ENCODE results near the gene AGPAT3.

The AGPAT3 gene

GRCh38 chr21:43925609-43926008 is 60.6 kb downstream of the AGPAT3 start:
- DNase-seq = no peak

GRCh38 chr21:43926196-43926595 is 61.2 kb downstream of the AGPAT3 start:
- no peak for DNase-seq

DNA sequence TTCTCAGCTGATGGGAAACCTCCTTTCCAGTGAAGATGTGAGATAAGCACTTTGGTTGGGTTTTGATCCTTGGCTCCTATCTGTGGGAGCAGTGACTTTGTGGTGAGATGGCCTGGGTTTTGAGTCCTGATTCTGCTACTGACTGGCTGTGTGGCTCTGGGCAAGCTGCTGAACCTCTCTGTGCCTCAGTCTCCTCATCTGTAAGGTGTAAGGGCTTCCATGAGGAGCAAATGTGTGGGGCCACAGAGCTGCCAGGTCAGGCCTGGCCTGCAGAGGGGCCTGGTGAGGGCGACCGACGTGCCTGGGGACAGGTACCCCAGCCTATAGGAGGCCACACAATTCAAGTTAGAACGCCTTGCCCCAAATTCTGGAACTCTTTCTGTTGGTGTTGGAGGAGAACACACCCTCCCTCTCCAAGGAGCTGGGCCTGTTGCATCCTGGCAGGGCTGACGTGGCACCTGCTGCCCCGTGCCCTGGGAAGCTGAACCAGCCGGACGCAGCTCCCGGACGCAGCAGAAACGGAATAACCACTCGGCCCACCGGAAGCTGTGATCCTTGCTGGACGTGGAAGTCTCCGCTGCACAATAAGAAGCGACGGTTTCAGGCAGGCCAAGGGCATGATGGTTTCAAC is 62.7 kb downstream of the AGPAT3 start:
- DNase-seq = no peak

DNA sequence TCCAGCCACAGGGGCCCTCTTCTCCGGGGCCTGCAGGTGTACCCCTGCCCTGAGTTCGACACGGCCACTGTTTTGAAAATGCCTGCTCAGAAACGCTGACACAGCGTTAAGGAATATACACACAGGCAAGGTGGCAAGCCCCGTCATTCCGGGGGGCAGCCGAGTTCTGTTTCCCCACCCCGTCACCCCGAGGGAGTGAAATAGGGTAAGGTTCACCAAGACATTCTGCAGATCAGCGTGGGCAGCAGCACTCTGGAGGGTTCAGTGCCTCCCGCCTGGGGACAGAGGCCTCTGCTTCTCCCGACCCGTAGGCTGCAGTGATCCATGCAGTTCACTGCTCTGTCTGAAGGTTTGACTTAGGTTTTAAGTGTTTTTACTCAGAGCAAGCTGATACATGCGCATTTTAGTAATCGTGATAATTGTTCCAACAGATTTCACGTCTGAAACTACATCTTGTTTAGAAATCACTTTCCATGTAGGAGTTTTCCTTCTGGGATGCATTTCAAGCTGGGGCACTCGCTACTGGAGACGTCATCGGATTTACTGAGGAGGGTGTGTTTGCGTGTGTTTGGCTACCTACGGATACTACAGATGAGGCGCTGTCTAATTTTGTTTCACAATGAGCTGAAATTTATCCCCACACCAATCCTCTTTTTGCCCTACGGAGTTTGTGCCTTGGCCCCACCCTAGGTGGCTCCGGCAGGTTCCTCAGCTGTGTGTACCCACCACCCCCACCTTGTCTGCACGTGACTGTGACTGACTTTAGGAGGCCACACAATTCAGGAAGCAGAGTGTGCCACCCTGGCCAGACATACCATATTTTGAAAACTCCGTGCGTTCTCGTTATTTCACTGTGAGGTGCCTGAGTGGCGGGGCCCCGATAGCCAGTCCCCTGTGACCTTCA is 63.5 kb downstream of the AGPAT3 start:
- DNase-seq = no peak

- DNase-seq = no peak
These were observed 64.4 kb downstream of the AGPAT3 start for GRCh38 chr21:43929217-43929971.

DNA sequence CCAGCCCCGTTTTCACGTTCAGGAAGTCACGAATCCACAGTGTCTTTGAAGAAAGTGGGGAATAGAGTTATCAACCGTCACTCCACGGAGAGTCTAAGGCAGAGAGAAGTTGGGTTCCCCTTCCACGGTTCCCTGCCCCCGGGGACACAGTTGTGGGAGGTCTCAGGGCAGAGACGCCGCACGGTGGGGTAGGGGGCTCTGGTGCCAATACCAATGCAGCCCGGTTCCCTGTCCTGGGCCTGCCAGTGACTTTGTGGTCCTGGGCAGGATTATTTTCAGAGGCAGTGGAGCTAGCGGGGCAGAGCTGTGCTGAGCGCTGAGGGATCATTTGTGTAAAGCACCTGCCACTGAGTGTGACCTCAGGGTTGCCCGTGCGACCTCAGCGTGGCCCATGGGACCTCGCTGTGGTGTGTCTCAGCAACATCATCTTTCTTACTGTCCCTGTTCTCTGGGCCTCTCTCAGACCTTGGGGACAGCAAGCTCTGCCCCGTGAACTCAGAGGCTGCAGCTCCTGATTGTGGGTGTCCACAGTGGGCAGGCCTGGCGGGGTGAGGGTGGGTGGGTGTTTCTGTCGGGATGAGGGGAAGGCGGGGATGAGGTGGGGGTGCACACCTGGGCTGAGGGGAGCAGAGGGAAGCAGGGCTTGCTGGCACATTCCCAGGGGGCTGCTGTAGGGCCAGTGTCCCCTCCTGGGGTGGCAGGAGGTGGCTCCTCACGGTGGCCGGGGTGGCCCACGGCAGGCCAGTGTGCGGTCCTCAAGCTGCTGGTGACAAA is 65.2 kb downstream of the AGPAT3 start:
- DNase-seq = no peak

DNA sequence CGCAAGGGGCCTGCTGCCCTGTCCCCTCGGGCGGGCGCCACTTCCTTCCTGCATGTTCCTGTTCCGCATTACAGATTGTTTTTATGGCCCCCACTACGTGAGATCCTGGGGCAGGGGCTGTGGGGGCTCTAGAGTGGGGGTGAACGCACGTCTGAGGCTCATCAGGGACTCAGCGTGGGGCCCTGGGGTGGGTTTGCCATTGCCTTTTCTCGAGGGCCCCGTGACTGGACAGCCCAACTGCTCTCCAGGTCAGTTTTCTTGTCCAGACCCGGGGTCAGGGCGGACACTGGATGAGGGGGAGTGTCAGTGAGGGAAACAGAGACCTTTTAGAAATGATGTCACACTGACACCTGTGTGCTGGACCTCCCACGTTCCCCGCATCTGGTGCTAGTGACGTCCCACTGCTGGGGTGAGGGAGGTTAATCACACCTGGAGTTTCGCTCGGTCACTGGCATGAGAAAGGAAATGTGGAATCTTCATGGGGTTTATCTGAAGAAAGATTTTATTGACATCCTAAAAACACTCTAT is 65.9 kb downstream of the AGPAT3 start:
- DNase-seq = no peak

DNA sequence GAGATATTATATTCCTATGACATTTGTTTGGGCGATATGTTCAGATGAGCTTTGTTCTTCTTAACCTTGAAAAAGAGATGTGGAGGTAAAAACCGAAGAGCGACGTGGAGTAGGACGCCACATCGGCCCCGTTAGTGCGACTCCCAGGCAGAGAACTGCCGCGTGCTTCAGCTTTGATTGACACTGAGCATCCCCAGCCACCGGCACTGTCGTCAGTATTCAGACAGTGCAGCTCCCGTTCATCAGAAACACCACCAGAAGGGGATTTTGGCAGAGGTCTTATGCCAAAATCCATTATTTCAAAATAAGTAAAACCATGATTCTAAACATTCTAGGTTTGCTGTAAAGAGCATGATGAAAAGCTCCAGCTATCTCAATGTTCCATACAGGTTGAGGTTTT is 66.5 kb downstream of the AGPAT3 start:
- no peak for DNase-seq

DNA sequence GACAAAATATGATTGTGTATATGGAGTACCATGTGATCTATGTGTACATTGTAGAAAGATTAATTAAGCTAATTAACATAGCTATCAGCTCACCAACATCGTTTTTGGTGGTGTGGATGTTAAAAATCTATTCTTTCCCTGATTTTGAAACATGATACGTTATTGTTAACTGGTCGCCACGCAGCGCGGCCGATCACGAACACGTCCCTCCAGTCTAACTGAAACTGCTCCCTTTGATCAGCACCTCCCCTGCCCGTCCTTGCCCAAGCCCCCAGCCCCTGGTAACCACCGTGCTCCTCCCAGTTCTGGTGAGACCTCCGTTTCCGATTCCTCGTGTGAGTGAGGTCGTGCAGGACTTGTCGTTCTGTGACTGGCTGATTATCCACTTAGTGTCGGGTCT is 67.0 kb downstream of the AGPAT3 start:
- DNase-seq = no peak

DNA sequence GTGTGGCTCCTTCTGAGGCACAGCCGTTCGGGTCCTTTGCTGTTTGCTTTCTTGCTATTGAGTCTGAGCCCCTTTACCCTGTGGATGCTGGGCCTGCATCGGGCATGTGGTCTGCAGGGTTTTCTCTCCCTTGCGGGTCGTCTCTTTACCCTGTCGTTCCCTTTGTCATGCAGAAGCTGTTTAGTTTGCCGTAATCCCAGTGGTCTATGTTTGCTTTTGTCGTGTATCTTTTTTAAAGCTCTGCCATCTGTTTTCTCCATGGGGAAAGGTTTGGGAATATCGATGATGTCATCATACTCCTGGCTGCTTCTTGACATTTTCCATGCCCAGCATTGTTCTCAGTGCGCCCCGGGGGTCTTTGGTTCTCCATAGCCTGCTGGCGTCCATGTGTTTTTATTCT is 68.2 kb downstream of the AGPAT3 start:
- no peak for DNase-seq

- no peak for DNase-seq
These were observed 68.7 kb downstream of the AGPAT3 start for GRCh38 chr21:43933680-43934079.

GRCh38 chr21:43934116-43934515 is 69.1 kb downstream of the AGPAT3 start:
- no peak for DNase-seq

- DNase-seq = no peak
These were observed 70.0 kb downstream of the AGPAT3 start for GRCh38 chr21:43934716-43935705.

DNA sequence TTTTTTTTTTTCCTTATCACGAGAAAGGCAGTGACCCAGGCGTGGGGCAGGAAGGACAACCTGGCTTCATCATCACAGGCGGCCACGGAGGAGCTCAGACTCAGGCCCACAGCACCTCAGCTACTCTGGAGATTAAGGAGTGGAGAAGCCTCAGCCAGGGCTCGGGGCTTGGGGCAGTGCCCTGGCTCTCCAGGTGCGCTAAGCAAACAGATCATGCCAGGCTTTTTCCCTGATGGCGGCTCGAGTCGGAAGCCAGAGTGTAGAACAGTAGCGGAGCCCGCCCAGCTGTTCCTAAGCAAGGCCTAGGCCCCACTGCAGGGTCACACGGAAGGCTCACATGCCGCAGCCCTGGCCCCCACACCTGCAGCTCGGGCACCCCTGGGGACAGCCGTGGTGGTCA is 70.7 kb downstream of the AGPAT3 start:
- no peak for DNase-seq

- no peak for DNase-seq
These were observed 71.4 kb downstream of the AGPAT3 start for GRCh38 chr21:43936247-43936967.

DNA sequence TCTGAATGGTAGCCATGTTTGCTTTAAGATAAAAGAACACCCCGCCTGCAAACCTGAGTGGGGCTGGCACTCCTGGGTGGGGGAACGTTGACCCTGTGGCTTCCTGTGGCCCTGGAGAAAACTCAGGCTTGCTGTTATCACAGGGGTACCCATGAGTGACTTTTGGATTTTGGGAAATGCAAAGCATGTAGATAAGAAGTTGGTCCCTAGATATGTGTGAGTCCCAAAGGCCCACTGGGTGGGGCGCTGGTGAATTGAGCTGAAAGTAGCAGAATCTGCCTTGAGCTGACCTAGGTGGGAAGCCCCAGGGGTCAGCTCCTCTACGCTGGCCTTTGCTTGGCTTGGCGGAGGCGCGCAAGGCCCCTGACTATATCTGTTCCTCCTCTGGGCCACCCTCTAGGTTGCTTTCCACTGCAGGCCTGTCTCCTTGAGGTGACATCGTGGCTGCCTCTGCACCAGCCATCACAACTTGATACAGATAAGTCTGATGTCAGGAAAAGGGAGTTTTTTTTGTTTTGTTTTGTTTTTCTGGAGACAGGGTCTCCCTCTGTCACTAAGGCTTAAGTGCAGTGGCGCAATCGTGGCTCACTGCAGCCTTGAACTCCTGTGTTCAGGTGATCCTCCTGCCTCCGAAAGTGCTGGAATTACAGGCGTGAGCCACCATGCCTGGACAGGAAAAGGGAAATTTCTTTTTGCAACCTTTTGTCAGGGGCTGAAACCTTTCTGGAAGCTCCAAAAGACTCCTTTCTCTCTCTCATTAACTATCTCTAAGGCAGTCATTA is 72.2 kb downstream of the AGPAT3 start:
- no peak for DNase-seq

GRCh38 chr21:43937891-43938309 is 72.9 kb downstream of the AGPAT3 start:
- peak in 1 of 2 donors; percentile 15 for DNase-seq

DNA sequence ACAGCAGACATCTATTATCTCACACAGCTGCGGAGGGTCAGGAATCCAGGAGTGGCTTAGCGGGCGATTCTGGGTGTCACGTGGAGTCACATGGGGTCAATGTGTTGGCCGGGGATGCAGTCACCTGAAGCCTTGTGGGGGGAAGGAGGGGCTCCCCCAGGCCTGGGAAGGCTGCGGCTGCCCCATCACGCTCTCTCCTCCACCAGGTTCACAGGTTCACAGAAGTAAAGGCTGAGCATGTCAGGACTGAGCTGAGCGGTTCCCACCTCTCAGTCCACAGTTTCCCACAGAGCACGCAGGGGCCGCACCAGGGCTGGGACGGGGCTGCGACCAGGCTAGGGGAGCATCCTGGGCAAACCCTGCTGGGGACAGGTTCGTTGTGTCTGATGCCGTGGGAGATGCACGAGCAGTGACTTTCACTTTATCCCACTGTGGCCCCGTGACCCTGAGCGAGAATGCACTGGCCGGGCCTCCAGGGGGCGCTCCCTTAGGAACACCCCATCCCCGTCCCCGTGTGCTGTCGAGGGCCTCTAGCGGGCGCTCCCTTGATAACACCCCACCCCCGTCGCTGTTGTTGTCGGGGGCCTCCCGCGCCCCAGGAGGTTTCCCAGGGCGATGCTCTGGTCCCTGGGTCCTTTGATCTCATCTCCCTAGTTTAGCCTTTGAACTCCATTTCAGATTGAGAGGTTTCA is 73.9 kb downstream of the AGPAT3 start:
- peak; percentile 85 to 89 for DNase-seq
